ENCODE measurements around the gene AMOTL2. TPM values are rescaled to one million over a fixed set of nuclear protein-coding genes. Genes with fewer than 3 reads are reported as not detected.

AMOTL2 gene
- total and polyA plus RNA-seq, 2 donors (not counting 3 experiments of a cell fraction or from before 2014, with no cell fraction given), result 130 to 145 TPM

GRCh38 chr3:134375582-134376384 lies 1.5 kb upstream of the AMOTL2 start:
- Histone ChIP-seq H3K27ac (ENCODE audit: insufficient read depth, low read depth, low read length) (no peak overlapping the region), H3K36me3 (ENCODE audit: control insufficient read depth in 2 of 2, extremely low read depth in 1 of 2, insufficient read depth in 2 of 2, low read length in 2 of 2) (peaks cover 4 to 6% of the 10 kb centered on the region in 2 experiments), H3K9me1 (replicated peaks; ENCODE audit: control insufficient read depth, extremely low read depth, insufficient read depth, low read length) (no peaks in the 10 kb centered on the region), H4K20me1 (replicated peaks; ENCODE audit: control insufficient read depth, extremely low read depth, insufficient read depth, low read length) (no peaks in the 10 kb centered on the region), H3K4me3 (replicated peaks in 1 of 3; ENCODE audit: insufficient read depth in 1 of 3, low read depth in 1 of 3, low read length in 3 of 3) (no peak overlapping the region), H3K4me2 (ENCODE audit: insufficient read depth, low read length) (peak overlapping the region; percentile 63), H3K9ac (replicated peaks; ENCODE audit: extremely low read depth, insufficient read depth, low read length) (peak overlapping the region; percentile 36), H3K27me3 (ENCODE audit: control insufficient read depth in 2 of 2, insufficient read depth in 2 of 2, low read length in 2 of 2) (peaks cover 0 to 2% of the 10 kb centered on the region in 2 experiments), H3K79me2 (ENCODE audit: control insufficient read depth, insufficient read depth, low read length) (peaks cover 34% of the 10 kb centered on the region), H2AFZ (ENCODE audit: low read depth, low read length) (no peak overlapping the region), H3K4me1 (ENCODE audit: control insufficient read depth, extremely low read depth, insufficient read depth, low read length) (peaks cover 33% of the 10 kb centered on the region), H3K9me3 (replicated peaks; ENCODE audit: control insufficient read depth, insufficient read depth, low read length) (no peaks in the 10 kb centered on the region)
- no peak for FAIRE-seq
- no TSS peak for BruUV-seq (replicated peaks)
- dilution Hi-C loops (cut with MboI; ENCODE audit: extremely low pct_ligation_motif_present, low sequenced_read_pairs) (no loop called here), intact Hi-C loops (cut with micrococcal nuclease) (loop anchor here (2.0 kb wide), 2 partner anchors 77 to 125 kb away; partner anchors contain the start of gene RYK)
- ChIA-PET CTCF (interaction anchor here (0.6 to 6.0 kb wide), 6 partner anchors 12 to 107 kb away, joined by 3 to 60 read pairs (median 14); no protein-coding TSS in a partner anchor), POLR2A (interaction anchor here (0.6 to 4.0 kb wide), 3 partner anchors 11 to 70 kb away, joined by 3 to 46 read pairs (median 7); no protein-coding TSS in a partner anchor)
- no peak for DNase-seq (ENCODE audit: low read depth, low spot score)
- no peak for TF ChIP-seq CTCF (IDR thresholded peaks at IDR 0.05; ENCODE audit: extremely low read depth in 1 of 2, insufficient read depth in 1 of 2, low read depth in 1 of 2, low read length in 2 of 2)
- TF ChIP-seq EZH2 (IDR thresholded peaks at IDR 0.05; ENCODE audit: borderline replicate concordance, low read depth, low read length, severe bottlenecking), result no peak
- TF ChIP-seq MYC (IDR thresholded peaks at IDR 0.05; ENCODE audit: low read depth, low read length), result no peak
- TF ChIP-seq GATA2 (IDR thresholded peaks at IDR 0.05; ENCODE audit: insufficient read depth, insufficient read length, low read depth, low read length), result no peak
- no peak for TF ChIP-seq MAX (IDR thresholded peaks at IDR 0.05; ENCODE audit: insufficient read depth, insufficient read length)

Measured in endothelial cell of umbilical vein (primary cell).